ENCODE measurements around the gene SH2D2A.

- TF ChIP-seq POLR2AphosphoS5 (IDR thresholded peaks at IDR 0.05; ENCODE audit: low read depth, low read length) (no peak), POLR2A (IDR thresholded peaks at IDR 0.05; ENCODE audit: low read depth, low read length) (no peak), TAF1 (IDR thresholded peaks at IDR 0.05; ENCODE audit: borderline replicate concordance, low read depth, low read length) (no peak)
These were observed 47.9 kb downstream of the SH2D2A start for GRCh38 chr1:156768610-156769295.
